D721Med (cell line): Measurements from ENCODE around the gene NPB.

Source experiments
- DNase-seq: peaks from one replicate; pipeline ENCODE4 v3.0.0; 2011; ENCODE audit warnings: low spot score; ENCODE audit not compliant: insufficient read length
- FAIRE-seq: peaks from 2 replicates; lab custom pipeline; 2011; peaks lifted over from hg19 to GRCh38; lab: Jason Lieb, UNC
- TF ChIP-seq, protein P1 (sequence below): IDR thresholded peaks from 2 replicates; pipeline ENCODE4 v1.5.1; 2012; ENCODE audit warnings: mild to moderate bottlenecking, control low read depth; ENCODE audit not compliant: insufficient read depth; ENCODE audit errors: missing control alignments

The NPB gene

DNA sequence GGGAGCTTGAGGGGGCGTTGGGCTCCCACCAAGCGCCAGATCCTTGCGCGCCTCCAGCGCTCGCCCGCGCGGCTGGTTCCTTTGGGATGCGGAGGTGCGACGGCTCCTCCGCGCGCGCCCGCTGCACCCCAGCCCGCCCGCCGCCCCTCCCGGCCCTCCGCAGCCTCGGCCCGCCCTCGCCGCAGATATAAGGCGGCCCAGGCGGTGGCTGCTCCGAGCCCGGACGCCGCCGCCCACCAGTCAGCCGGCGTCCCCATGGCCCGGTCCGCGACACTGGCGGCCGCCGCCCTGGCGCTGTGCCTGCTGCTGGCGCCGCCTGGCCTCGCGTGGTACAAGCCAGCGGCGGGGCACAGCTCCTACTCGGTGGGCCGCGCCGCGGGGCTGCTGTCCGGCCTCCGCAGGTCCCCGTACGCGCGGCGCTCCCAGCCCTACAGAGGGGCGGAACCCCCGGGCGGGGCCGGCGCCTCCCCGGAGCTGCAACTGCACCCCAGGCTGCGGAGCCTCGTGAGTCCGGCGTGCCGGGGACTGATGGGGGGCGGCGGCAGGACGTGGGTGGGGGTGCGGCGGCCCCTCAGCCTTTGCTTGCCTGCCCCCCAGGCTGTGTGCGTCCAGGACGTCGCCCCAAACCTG, at the start of gene NPB:
NPB (plus strand) TSS at position 216 of the 630 bp plus-strand sequence; CDS start at position 256, 40 bp downstream.
- DNase-seq, result no peak
- FAIRE-seq, result no peak
- TF ChIP-seq, protein P1, sequence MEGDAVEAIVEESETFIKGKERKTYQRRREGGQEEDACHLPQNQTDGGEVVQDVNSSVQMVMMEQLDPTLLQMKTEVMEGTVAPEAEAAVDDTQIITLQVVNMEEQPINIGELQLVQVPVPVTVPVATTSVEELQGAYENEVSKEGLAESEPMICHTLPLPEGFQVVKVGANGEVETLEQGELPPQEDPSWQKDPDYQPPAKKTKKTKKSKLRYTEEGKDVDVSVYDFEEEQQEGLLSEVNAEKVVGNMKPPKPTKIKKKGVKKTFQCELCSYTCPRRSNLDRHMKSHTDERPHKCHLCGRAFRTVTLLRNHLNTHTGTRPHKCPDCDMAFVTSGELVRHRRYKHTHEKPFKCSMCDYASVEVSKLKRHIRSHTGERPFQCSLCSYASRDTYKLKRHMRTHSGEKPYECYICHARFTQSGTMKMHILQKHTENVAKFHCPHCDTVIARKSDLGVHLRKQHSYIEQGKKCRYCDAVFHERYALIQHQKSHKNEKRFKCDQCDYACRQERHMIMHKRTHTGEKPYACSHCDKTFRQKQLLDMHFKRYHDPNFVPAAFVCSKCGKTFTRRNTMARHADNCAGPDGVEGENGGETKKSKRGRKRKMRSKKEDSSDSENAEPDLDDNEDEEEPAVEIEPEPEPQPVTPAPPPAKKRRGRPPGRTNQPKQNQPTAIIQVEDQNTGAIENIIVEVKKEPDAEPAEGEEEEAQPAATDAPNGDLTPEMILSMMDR, result no peak

DNA sequence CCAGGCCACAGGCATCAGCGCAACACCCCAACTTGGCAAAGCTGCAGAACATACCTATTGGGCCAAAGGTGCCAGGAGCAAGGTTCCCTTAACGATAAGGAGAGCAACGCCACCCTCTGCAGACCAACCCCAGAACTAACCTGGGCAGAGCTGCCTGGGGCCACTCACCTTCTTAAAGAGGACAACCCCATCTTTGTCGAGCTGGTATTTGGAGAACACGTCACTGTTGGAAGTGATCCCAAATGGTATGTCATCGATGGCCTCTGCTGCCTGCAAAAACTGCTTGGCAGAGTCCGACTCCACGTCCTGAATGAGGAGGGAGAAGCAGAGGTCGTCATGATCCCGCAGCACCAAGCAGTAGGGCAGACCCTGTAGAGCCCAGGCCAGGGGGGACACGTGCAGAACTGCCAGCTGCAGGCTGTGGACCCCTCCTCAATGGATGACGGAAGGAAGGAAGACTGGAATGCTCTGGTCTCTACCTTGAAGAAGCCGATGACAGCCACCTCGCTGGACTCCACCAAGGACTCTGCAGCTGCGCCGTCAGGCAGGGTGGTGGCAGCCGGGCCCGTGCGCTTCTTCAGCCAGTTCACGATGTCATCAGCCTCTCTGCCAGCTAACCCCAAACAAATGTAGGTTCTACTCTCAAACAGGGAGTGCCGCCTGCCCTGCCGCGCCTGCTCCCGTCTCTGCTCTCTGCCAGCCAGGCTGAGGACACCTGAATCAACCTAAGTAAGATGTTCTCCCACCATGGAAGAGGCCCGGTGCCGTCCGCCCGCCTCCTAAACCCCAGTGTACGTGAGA, 46.9 kb upstream of the NPB start:
- FAIRE-seq (no peak), DNase-seq (no peak)
- TF ChIP-seq, protein P1, result peak; percentile 14

- FAIRE-seq (no peak), DNase-seq (no peak)
- TF ChIP-seq, protein P1, result no peak
Measured at GRCh38 chr17:81858170-81858966, 43.7 kb upstream of the NPB start.

DNA sequence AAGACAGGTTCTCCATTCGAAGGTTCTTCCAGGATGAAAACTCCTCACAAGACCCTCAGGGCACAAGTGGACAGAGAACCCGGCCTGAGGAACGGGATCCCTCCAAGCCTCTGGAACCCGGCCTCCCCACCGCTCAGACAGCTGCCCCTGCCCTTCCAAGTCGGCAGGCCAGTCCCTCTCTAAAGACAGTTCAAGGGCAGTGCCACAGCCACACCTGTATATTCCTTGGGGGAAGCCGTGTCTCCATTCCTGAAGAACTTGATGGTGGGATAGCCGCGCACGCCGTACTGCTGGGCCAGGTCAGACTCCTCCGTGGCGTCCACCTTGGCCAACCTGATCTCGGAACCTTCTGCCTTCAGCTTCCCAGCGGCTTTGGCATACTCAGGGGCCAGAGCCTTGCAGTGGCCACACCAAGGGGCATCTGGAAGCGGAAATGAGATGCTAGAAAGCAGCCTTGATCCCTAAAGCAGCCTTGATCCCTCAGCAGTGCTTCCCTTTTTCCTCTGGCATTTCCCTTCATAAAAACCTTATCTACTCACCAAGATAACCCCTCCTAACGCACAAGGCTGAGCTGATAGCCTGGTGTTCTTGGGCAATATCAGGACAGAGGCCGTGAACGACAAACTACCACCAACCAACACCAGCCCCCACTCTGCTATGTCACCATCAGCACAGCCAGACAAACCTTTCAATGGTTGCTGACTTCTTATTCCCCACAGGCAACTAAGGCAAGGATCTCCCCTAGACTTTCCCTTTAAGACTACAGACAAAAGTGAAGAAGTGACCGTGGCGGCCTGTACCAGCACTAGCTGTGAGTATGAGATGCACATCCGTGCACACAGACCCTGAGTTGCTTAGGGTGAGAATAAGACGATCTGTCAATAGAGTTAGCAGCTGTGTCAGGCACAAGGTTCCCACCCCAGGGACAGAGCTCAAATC, 42.8 kb upstream of the NPB start:
- FAIRE-seq (no peak), DNase-seq (no peak)
- TF ChIP-seq, protein P1, result no peak

- peak; percentile 89 for DNase-seq
- no peak for FAIRE-seq
- TF ChIP-seq, protein P1, result no peak
Measured at GRCh38 chr17:81859906-81860755, 41.9 kb upstream of the NPB start, which contains the start of gene P4HB. Gene P4HB (minus strand): TSS chr17:81860535. CDS start chr17:81860471, 64 bp downstream.
